Neural cell (in vitro differentiated cells): ENCODE results near the gene YY1. TPM values are rescaled to one million over a fixed set of nuclear protein-coding genes. Genes with fewer than 3 reads are reported as not detected.

ENCODE experiments used
- H2AFZ ChIP-seq: fragments of 200-600, 300-800 bp; sonication (generic), shearing (Covaris generic); 2 replicates; pipeline ENCODE4 v1.6.0; 2014; ENCODE audit warnings: low read depth, mild to moderate bottlenecking, antibody characterized with exemption, low read length, moderate library complexity
- H3F3A ChIP-seq: fragments of 200-600 bp; shearing (Covaris generic); 2 replicates; pipeline ENCODE4 v1.6.1; 2016; ENCODE audit warnings: mild to moderate bottlenecking, moderate library complexity, mixed read lengths, antibody characterized with exemption, low read length; ENCODE audit not compliant: insufficient read depth, poor library complexity, severe bottlenecking
- H3K27ac ChIP-seq: fragments of 200-600, 300-800 bp; sonication (generic), shearing (Covaris generic); 2 replicates; pipeline ENCODE4 v1.5.1; 2014; ENCODE audit warnings: mild to moderate bottlenecking, low read length, moderate library complexity
- H3K27me3 ChIP-seq: fragments of 300-800, 200-600 bp; sonication (generic), shearing (Covaris generic); 2 replicates; pipeline ENCODE4 v1.6.0; 2014; ENCODE audit warnings: mild to moderate bottlenecking, low read depth, low read length, moderate library complexity; ENCODE audit not compliant: insufficient read depth
- H3K36me3 ChIP-seq: fragments of 300-800, 200-600 bp; sonication (generic), shearing (Covaris generic); 2 replicates; pipeline ENCODE4 v1.5.1; 2014; ENCODE audit warnings: mild to moderate bottlenecking, antibody characterized with exemption, low read length, moderate library complexity; ENCODE audit not compliant: insufficient read depth
- H3K4me2 ChIP-seq: fragments of 300-800, 200-600 bp; sonication (generic), shearing (Covaris generic); 2 replicates; pipeline ENCODE4 v1.6.0; 2014; ENCODE audit warnings: mild to moderate bottlenecking, low read length
- H3K4me3 ChIP-seq: fragments of 300-800, 200-600 bp; sonication (generic), shearing (Covaris generic); 2 replicates; pipeline ENCODE4 v1.5.1; 2014; ENCODE audit warnings: mild to moderate bottlenecking, low read length, moderate library complexity
- H3K79me2 ChIP-seq: fragments of 200-600 bp; shearing (Covaris generic); replicated peaks from 2 replicates; pipeline ENCODE4 v1.6.0; 2014; ENCODE audit warnings: mild to moderate bottlenecking, low read length, moderate library complexity; ENCODE audit not compliant: insufficient read depth
- H3K9ac ChIP-seq: fragments of 300-800, 200-600 bp; sonication (generic), shearing (Covaris generic); 2 replicates; pipeline ENCODE4 v1.6.1; 2016; ENCODE audit warnings: mild to moderate bottlenecking, low read length, mixed read lengths
- H3K9me2 ChIP-seq: fragments of 200-600 bp; shearing (Covaris generic); 2 replicates; pipeline ENCODE4 v1.6.1; 2016; ENCODE audit warnings: mild to moderate bottlenecking, low read length, mixed read lengths; ENCODE audit not compliant: insufficient read depth
- H3K9me3 ChIP-seq: fragments of 200-600, 300-800 bp; sonication (generic), shearing (Covaris generic); 2 replicates; pipeline ENCODE4 v1.6.1; 2016; ENCODE audit warnings: mild to moderate bottlenecking, mixed run types, low read length, moderate library complexity, mixed read lengths
- H4K20me1 ChIP-seq: fragments of 200-600 bp; shearing (Covaris generic); 2 replicates; pipeline ENCODE4 v1.6.1; 2016; ENCODE audit warnings: mild to moderate bottlenecking, mixed run types; ENCODE audit not compliant: insufficient read depth
- EP300 ChIP-seq: fragments of 450-650 bp; conservative IDR thresholded peaks from 2 replicates; pipeline ENCODE4 v1.6.1; 2014; ENCODE audit warnings: antibody characterized with exemption, mild to moderate bottlenecking, moderate library complexity; ENCODE audit not compliant: poor library complexity, severe bottlenecking
- EZH2 ChIP-seq: fragments of 200-600, 300-800 bp; shearing (Covaris generic), sonication (generic); IDR thresholded peaks from 2 replicates; pipeline ENCODE4 v1.6.1; 2014; ENCODE audit warnings: antibody characterized with exemption, low read length, borderline replicate concordance, mild to moderate bottlenecking; ENCODE audit not compliant: insufficient read depth, poor library complexity, severe bottlenecking
- MXI1 ChIP-seq: fragments of 450-650 bp; conservative IDR thresholded peaks from 2 replicates; pipeline ENCODE4 v1.6.1; 2014; ENCODE audit warnings: antibody characterized with exemption, mild to moderate bottlenecking; ENCODE audit not compliant: poor library complexity, severe bottlenecking
- POLR2AphosphoS5 ChIP-seq: IDR thresholded peaks from 2 replicates; pipeline ENCODE4 v1.6.1; 2012
- RAD21 ChIP-seq: fragments of 450-650 bp; conservative IDR thresholded peaks from 2 replicates; pipeline ENCODE4 v1.6.1; 2014; ENCODE audit warnings: antibody characterized with exemption, mild to moderate bottlenecking, moderate library complexity
- SMC3 ChIP-seq: fragments of 450-650 bp; conservative IDR thresholded peaks from 2 replicates; pipeline ENCODE4 v1.6.1; 2014; ENCODE audit warnings: antibody characterized with exemption, mild to moderate bottlenecking, moderate library complexity; ENCODE audit not compliant: poor library complexity
- TAF1 ChIP-seq: IDR thresholded peaks from 2 replicates; pipeline ENCODE4 v1.6.1; 2012; ENCODE audit warnings: low read depth
- polyA plus RNA-seq: library from polyadenylated mRNA; depleted of rRNA; stranded (reverse); fragments of >200 nt; gene quantifications from 2 replicates; pipeline ENCODE4 v1.2.3, GENCODE V29; 2014
- TF ChIP-seq, protein P1 (sequence below): fragments of 450-650 bp; IDR thresholded peaks from 2 replicates; pipeline ENCODE4 v1.5.1; 2014; ENCODE audit warnings: antibody characterized with exemption, mild to moderate bottlenecking, moderate library complexity; ENCODE audit not compliant: poor library complexity, severe bottlenecking
- TF ChIP-seq, protein P2 (sequence below): IDR thresholded peaks from 2 replicates; pipeline ENCODE4 v1.6.1; 2012; ENCODE audit warnings: borderline replicate concordance

The YY1 gene
- polyA plus RNA-seq, 1 donor from 2014 or later, result 50.4 TPM

- no peaks in the 10 kb centered on the region for H4K20me1 ChIP-seq
- no peak overlapping the region for H3K27ac ChIP-seq
- no peaks in the 10 kb centered on the region for H3K9me3 ChIP-seq
- TF ChIP-seq, protein P1, sequence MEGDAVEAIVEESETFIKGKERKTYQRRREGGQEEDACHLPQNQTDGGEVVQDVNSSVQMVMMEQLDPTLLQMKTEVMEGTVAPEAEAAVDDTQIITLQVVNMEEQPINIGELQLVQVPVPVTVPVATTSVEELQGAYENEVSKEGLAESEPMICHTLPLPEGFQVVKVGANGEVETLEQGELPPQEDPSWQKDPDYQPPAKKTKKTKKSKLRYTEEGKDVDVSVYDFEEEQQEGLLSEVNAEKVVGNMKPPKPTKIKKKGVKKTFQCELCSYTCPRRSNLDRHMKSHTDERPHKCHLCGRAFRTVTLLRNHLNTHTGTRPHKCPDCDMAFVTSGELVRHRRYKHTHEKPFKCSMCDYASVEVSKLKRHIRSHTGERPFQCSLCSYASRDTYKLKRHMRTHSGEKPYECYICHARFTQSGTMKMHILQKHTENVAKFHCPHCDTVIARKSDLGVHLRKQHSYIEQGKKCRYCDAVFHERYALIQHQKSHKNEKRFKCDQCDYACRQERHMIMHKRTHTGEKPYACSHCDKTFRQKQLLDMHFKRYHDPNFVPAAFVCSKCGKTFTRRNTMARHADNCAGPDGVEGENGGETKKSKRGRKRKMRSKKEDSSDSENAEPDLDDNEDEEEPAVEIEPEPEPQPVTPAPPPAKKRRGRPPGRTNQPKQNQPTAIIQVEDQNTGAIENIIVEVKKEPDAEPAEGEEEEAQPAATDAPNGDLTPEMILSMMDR, result no peak
- TF ChIP-seq EZH2 (no peak), MXI1 (no peak), SMC3 (no peak), RAD21 (no peak), POLR2AphosphoS5 (no peak), EP300 (no peak), TAF1 (no peak)
- TF ChIP-seq, protein P2, sequence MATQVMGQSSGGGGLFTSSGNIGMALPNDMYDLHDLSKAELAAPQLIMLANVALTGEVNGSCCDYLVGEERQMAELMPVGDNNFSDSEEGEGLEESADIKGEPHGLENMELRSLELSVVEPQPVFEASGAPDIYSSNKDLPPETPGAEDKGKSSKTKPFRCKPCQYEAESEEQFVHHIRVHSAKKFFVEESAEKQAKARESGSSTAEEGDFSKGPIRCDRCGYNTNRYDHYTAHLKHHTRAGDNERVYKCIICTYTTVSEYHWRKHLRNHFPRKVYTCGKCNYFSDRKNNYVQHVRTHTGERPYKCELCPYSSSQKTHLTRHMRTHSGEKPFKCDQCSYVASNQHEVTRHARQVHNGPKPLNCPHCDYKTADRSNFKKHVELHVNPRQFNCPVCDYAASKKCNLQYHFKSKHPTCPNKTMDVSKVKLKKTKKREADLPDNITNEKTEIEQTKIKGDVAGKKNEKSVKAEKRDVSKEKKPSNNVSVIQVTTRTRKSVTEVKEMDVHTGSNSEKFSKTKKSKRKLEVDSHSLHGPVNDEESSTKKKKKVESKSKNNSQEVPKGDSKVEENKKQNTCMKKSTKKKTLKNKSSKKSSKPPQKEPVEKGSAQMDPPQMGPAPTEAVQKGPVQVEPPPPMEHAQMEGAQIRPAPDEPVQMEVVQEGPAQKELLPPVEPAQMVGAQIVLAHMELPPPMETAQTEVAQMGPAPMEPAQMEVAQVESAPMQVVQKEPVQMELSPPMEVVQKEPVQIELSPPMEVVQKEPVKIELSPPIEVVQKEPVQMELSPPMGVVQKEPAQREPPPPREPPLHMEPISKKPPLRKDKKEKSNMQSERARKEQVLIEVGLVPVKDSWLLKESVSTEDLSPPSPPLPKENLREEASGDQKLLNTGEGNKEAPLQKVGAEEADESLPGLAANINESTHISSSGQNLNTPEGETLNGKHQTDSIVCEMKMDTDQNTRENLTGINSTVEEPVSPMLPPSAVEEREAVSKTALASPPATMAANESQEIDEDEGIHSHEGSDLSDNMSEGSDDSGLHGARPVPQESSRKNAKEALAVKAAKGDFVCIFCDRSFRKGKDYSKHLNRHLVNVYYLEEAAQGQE, result no peak
- H3K9me2 ChIP-seq, result no peaks in the 10 kb centered on the region
- no peaks in the 10 kb centered on the region for H3F3A ChIP-seq
- H3K9ac ChIP-seq, result no peak overlapping the region
- no peaks in the 10 kb centered on the region for H3K27me3 ChIP-seq
- no peaks in the 10 kb centered on the region for H3K36me3 ChIP-seq
- no peak overlapping the region for H3K4me3 ChIP-seq
- no peaks in the 10 kb centered on the region for H3K79me2 ChIP-seq
- H2AFZ ChIP-seq, result no peak overlapping the region
- H3K4me2 ChIP-seq, result no peak overlapping the region
These were observed 85.0 kb downstream of the YY1 start for GRCh38 chr14:100323942-100324307.

- H2AFZ ChIP-seq, result no peak overlapping the region
- H3K79me2 ChIP-seq, result no peaks in the 10 kb centered on the region
- H3K4me3 ChIP-seq, result no peak overlapping the region
- no peaks in the 10 kb centered on the region for H3K9me3 ChIP-seq
- no peaks in the 10 kb centered on the region for H3F3A ChIP-seq
- H3K9me2 ChIP-seq, result no peaks in the 10 kb centered on the region
- no peak overlapping the region for H3K27ac ChIP-seq
- H3K27me3 ChIP-seq, result no peaks in the 10 kb centered on the region
- H4K20me1 ChIP-seq, result no peaks in the 10 kb centered on the region
- no peaks in the 10 kb centered on the region for H3K36me3 ChIP-seq
- no peak for TF ChIP-seq POLR2AphosphoS5
- no peak overlapping the region for H3K4me2 ChIP-seq
- H3K9ac ChIP-seq, result no peak overlapping the region
These were observed 86.3 kb downstream of the YY1 start for GRCh38 chr14:100325231-100325632.

DNA sequence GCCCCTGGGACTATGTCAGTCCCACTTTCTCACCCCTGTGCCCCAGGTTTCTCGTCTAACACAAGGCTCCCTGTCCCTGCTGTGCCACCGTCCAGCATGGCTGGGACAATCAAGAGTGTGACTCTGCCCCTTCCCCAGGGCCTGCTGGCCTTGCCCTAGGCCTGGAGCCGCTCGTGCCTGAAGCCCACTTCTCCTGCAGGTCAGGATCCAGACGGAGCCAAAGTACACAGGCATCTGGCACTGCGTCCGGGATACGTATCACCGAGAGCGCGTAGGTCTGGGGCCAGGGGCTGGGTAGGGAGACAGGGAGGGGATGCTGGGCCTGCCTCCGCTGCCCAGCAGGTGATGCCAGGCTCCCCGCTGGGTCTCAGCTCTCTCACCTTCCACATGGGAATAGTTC, 87.0 kb downstream of the YY1 start:
- Histone ChIP-seq H2AFZ (no peak overlapping the region), H4K20me1 (no peaks in the 10 kb centered on the region), H3K36me3 (no peaks in the 10 kb centered on the region), H3K9ac (no peak overlapping the region), H3K27ac (no peak overlapping the region), H3K4me2 (no peak overlapping the region), H3K9me3 (no peaks in the 10 kb centered on the region), H3K27me3 (no peaks in the 10 kb centered on the region), H3K79me2 (no peaks in the 10 kb centered on the region), H3F3A (no peaks in the 10 kb centered on the region), H3K9me2 (no peaks in the 10 kb centered on the region), H3K4me3 (no peak overlapping the region)
- no peak for TF ChIP-seq RAD21
- TF ChIP-seq EP300, result no peak
